NCI-H1417 treated with DMSO at 0.1 percent for 48 hours (cell line): ENCODE measurements around the gene WDR27.
"Not testable (repeated sequence)": the region's sequence is repeated elsewhere in the genome, so short reads cannot be mapped to it uniquely, and the experiment has no call there.

ENCODE experiments used
- DNase-seq: peaks from one replicate; lab custom pipeline; 2025; lab: John Stamatoyannopoulos, UW

The WDR27 gene

DNA sequence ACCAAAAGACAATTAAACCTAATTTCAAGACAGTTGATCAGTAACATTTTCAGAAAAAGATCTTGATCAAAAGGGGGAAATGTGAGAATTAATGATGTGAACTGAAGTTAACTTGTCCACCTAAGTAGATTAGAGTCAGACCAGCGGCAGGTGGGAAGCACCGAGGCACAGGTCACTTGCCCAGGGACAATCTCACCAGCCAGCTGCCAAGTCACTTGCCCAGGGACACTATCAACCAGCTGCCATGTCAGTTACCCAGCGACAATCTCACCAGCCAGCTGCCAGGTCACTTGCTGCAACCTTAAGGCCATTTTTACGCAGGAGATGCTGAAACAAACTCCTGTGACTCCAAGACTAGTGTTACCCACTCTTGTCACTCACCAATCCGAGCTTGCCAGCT is 260.5 kb downstream of the WDR27 start:
- no peak for DNase-seq

DNA sequence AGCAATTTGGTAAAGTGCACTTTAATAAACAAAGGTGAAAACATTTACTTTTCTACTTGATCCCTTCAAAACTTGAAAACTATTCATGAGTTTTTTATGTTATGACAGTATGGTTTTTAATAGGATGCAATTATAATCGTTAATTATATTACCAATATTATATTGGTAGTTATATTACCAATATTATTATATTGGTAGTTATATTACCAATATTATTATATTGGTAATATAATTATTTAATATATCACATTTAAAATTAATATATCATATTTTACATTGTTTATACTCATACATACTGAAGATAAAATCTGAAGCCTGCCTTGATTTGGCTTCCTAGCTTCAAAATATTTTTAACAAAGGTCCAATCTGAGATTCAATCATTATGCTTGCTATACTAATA is 262.1 kb downstream of the WDR27 start:
- DNase-seq, result no peak

DNA sequence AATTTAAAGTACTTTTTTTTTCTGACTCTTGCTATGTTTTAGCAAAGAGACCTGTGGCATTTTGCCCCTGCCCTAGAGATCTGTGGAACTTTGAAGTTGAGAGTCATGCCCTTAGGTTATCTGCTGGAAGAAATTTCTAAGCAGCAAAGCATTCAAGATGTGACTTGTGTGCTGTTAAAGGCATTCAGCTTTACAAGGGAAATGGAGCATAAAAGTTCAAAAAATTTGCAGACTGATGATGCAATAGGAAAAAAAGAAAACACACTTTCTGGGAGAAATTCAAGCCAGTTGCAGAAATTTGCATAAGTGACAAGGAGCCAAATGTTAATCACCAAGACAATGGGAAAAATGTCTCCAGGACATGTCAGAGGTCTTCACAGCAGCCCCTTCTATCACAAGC is 267.3 kb downstream of the WDR27 start:
- DNase-seq, result not testable (repeated sequence)

DNA sequence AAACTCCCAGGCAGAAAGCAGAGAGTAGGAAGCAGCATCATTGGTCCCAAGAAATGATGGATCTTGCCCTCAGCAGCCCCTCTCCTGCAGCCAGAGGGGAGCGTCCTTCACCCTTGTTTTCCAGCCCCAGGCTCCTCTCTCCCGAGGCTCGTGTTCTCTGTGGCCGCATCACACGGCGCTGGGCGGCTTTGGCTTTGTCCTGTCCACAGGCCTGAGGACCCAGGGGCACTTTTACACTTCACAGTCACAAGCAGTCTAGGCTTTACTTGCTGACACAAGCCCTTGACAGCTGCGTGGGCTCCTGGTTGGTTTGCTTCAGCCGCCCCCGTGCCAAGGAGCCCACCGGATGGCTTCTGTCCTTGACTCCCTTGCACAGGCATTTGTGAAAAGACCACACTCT is 272.8 kb downstream of the WDR27 start:
- no peak for DNase-seq

DNA sequence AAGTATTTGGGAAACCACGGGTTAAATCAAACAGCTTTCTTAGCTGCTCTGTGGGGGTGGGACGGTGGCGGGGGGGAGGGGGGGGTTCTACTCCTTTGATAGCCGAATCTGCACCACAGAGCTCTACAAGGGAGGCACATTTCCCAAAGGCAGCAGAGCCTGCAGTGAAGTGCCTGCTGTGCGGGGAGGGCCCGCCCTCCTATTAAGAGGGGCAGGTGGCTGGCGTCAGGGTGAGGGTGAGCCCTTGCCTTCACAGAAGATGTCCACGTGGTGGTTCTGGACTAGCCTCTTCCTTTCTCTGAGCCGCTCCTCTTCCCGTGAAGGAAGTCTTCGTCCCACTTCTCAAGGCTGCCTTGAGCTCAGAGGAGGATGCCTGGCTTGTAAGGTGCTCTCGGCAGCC is 273.3 kb downstream of the WDR27 start:
- no peak for DNase-seq

DNA sequence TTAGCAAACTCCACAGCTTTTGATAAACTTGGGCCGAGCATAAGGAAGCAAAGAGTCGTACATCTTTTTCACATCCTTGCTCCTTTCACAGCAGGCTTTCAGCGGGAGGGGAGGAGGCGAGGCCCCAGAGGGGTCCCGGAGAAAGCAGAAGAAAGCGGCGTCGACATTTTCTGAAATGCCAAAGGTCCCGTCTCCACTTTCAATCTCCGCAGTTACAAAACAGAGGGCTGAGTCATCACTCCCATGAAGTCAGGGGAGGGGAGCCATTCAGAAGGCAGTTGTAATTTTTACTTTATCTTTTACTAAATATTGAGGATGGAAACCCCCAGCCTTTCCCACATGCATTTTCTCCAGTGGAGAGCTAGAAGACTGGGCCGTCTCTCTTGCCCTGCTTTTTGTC is 274.0 kb downstream of the WDR27 start:
- DNase-seq, result no peak

DNA sequence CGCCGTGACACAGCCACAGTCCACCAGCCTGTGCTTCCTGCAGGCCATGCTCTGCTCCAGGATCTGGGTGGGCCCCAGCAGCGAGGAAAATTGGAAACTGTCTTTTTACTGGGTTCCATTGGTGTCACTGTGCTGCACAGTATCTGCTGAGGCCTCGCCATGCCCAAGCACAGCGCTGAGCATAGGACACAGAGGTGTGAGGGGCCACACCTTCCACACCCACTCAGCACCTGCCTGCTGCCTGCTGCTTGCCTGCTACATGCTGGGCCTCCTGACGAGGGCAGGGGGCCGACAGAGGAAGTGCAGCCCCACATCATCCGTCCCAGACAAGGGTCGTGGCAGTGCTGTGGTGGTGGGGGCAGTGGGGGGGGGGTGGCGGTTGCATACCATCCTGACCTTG is 275.2 kb downstream of the WDR27 start:
- DNase-seq, result no peak

DNA sequence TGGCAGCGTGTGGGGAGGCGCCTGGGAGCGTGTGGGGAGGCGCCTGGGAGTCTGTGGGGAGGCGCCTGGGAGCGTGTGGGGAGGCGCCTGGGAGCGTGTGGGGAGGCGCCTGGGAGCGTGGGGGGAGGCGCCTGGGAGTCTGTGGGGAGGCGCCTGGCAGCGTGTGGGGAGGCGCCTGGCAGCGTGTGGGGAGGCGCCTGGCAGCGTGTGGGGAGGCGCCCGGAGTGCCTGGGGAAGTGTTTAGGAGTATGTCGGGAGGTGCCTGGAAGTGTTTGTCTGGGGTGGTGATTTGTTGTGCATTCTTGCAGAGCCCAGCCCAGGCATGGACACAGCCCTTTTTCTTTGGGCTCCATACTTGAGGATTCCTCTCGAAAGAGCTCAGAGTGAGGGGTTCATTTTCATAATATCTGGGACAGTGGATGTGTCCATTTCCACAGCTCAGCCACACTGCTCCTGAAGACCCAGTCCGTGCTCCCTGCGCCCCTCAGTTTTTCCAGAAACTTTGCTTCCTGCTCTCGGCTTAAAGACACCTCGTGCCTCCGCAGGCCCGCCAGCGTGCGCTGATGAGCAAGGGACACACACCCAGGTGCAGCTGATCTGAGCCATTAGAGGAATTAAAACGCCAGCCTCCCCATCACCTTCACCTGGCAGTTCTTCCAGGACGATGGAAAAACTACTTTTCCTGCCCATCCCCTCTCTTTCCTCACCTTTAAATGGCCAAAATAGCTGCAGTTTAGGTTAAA is 276.0 kb downstream of the WDR27 start:
- DNase-seq, result no peak

DNA sequence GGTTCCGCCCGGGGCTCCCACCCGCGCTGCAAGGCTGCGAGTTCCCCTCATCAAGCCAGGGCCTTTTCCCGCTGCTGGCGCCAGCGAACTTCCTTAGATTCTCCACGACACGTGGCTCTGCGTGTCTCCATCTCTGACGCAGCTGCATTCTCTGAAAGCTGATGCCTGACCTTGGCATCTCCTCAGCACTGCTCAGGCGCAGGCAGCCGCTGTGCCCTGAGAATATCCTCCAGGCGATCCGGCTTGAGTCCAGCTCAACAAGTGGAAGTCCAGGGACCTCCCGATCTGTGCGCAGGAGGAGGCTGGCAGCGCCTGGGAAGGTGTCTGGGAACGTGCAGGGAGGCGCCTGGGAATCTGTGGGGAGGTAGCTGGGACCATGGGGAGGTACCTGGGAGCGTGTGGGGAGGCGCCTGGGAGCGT is 277.0 kb downstream of the WDR27 start:
- DNase-seq, result no peak

DNA sequence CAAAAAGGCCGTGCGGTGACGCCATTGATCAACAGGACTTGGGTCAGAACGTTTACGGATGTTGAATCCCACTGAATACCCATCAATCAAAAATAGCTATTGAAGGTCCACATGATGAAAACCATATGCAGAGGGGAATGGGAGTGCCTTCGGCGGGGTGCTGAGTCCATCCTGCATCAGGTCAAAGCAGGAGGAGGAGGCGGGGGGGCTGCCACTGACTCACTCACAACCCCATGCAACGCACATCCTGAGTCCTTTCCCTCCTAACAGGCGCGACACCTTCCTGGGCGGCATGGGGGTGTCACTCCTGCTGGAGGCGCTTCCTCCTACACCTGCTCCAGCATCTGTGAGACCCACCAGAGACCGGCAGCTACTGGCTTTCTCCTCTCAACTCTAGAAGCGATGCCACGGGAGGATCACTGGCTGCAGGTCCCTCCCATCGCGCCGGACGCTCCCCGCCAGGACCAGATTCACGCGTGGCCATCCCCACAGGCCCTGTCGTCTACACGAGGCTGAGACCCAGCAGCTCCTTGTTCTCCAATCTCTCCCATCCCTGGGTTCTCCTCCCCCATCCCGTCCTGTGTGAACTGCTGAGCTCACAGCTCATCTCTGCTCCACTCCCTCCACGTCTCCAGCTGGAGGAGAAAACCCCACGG is 277.6 kb downstream of the WDR27 start:
- no peak for DNase-seq

DNA sequence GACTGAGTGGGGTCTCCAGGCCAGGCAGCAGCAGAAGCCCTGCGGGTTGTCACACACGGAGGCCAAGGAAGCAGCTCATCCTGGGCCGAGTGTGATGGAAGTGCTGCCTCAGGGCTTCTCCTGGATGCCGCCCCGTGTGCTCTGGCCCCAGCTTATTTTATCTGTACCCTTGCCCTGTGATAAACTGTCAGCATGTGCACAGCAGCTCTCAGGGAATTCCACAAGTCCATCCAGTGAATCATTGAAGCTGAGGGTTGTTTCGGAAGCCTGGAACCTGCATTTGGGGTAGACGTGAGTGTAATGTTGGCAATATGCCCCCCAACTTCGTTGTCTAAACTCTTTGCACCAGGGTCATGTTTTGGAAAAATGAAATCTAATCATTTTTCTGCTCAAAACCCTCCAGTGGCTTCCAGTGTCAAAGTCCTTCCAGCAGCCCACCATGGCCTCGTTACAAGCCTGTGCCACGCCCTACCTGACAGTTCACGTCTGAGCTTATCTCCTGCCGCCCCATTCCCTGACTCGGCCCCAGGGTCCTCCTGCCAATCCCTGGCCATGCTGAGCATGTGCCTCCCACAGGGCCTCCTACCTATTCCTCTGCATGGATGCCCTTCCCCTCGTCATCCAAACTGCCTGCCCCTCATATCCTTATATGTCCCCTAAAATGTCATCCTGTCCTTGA is 280.1 kb downstream of the WDR27 start:
- no peak for DNase-seq

DNA sequence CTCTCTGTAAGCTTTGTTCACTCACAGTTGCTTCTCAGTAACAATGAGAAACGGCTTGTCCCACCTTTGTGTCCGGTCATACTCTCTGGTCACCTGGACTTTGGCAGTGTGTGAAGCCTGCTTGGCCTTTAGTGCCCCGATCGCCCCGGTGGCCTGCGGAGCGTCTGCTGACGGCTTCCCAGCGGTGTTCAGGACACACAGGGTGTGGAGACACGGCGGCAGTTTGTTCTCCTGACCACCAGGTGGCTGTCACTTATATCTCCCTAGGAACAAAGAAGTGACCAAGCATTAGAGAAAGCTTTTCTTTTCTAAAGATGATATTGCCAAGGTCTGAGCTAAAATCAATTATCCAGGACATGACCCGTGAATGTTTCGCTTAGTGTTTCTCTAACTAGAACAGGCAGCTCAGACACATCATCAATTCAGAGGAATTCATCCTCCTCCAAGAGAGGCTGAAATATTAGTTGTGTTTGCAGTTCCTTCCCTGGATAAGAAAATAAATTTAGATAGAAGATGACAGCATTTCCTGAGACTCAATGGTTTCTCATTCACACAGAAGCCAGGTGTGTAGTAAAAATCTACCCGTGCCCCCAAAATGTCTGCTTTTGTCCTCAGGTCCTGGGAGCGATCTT is 280.8 kb downstream of the WDR27 start:
- DNase-seq, result no peak

DNA sequence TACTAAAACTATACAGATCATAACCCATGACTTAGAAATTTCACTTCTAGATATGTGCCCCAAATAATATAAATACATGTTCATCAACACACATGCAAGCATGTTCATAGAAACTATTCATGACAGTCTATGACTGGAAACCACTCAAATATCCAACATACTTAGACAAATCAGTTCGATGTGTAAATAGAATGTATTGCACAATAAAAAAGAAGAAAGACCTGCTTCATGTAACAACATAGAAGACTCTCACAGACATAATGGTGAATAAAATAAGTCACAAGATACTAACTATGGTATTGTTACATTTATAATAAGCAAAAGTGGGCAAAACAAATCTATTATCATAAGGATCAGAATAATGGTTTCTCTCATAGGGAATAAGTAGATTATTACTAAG is 284.7 kb downstream of the WDR27 start:
- DNase-seq, result no peak

DNA sequence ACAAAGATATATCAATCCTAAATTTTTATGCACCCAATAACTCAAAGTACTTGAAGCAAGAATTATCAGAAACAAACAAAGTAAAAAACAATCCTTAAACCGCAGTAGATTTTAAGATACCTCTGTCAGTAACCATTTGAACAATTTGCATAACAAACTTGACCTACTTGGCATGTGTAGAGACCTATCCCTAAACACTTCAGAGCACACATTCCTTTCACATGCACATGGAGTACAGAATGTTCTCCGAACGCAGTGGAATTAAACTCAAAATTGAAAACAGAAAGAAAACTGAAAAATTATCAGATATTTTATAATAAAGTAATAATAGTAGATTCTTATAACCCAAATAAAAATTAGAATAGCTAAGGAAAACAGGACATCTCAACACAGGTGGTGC is 285.6 kb downstream of the WDR27 start:
- no peak for DNase-seq

DNA sequence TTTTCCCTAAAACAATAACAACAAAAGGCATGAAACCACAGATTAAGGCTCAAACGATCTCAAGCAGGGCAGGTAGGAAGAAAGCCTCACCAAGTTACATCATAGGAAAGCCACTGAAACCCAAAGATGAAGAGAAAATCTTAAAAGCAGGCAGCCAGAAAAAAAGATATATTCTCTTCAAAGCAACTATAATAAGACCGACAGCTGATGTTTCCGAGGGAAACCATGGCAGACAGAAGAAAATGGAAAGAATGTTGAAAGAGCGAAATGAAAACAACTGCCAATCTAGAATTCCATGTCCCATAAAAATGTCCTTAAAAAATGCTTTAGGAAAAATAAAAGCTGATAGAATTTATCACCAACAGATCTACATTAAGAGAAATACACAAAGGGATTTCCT is 286.6 kb downstream of the WDR27 start:
- DNase-seq, result no peak

DNA sequence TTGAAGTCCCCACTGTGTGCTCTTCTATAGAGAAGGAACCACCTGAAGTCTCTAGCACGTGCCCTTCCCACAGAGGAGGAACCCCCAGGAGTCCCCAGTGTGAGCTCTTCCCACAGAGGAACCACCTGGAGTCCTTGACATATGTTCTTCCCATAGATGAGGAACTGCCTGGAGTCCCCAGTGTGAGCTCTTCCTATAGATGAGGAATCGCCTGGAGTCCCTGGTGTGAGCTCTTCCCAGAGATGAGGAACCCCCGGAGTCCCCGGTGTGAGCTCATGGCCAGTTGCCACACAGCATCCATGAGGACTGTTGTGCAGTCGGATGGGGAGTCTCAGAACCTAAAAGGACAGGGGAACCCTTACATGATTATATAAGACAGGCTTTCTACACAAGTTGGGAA is 290.1 kb downstream of the WDR27 start:
- no peak for DNase-seq

DNA sequence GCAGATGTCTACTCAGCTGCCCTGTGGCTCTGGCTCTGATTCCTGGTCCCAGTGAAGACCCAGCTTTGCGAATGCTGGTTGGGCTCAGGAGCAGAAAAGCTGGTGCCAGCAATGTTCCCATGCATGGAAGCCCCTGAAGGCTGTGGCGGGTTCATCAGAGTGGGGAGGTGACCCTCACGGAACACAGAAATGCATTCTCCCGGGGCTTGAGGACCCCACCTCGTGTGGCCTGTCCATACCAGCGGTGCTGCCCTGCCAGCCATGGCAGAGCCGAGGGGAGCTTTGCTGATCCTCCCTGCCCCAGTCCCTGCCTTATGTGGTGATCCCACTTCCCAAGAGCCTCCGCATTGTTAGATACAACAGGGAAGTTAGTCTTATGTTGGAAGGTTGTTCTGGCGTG is 290.5 kb downstream of the WDR27 start:
- no peak for DNase-seq

DNA sequence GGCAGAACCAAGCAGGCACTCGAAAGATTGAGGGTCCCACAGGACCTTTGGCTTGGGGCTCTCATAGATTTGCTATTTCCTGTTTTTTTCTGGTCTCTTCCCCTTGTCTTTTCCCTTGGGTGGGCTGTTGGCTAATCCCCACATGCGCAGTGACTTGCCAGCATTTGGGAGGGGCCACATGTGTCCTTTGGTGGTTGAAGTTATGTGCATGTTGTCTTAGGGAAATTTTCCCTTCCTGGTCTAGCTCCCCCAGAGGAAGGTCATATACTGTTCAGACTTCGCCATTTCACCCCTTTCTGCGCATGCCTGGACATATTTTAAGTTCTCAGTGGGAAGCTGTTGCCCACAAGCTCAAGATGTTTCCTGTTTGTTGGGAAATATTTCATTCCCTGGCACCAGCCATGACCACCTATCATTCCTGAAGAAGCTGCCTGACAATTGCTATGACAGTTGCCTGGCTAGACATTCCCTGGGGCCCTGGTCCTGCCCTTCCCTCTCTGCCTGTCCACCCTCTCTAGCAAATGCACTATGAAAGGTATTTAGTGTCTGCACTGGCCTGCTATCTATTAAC is 292.0 kb downstream of the WDR27 start:
- no peak for DNase-seq

DNA sequence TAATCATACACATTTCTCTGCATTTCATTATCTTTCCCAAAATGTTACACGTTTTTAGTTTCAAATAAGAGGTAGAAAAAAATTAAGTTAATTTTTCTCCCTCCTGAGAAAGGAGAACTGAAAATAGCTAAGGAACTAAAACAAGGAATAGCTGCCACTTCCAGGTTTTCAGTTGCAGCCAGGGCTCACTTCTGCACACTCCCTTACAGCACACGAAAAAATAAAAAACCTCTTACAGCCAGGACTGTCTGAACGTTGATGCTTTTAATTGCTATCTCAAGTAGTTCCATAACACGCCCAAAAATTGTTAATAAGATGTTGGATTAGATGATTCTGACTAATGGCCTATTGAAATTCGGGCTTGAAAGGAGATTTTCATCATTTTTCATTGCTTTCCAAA is 294.5 kb downstream of the WDR27 start:
- no peak for DNase-seq
